ENCODE data around the gene TSPAN9.

Gene TSPAN9

DNA sequence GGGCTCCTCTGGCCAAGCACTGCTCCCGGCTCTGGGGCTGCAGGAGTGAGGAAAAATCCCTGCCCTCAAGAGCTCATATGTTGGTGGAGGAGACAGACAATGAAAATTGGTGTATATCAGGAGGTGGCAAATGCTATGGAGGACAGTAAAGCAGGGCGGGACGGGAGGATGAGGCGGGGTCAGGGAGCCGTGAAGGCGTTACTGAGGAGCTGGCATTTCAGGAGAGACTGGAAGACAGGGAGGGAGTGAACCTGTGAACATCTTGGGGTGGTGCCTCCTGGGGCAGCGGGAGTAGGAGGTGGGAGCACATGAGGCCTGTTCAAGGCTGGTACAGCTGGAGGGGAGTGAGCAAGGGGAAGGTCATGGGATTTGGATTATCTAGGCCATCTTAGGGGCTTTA lies 26.6 kb downstream of the TSPAN9 start:
- no peak for DNase-seq

DNA sequence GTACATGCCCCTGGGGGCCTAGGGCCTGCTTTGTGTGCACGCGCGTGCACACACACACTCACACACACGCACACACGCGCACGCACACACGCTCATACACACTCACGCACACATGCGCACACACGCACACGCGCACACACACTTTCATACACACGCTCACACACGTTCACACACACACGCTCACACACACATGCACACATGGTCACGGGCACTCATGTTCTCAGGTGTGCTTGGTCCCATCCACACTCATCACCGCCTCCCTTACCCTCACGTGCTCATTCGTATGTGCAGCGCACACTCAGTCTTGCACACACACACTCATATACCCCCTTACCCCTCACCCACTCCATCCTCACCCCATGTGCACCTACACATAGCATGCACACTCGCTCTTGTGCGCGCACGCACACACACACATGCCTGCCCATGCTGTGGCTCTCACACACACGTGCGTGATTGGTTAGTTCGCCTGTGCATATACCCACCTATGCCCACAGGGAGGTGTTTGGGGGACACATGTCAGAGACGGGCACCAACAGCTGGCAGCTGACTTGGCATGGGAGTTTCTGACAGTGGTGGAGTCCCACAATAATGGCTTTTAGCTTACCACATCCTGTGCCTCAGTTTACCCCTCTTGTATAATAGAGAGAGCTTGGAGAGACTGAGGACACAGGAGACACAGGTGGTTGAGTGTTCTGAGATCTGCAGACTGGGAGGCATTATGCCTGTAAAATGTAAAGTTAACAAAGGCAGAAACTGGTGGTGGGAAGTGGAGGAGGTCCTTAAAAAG lies 28.7 kb downstream of the TSPAN9 start:
- no peak for DNase-seq

DNA sequence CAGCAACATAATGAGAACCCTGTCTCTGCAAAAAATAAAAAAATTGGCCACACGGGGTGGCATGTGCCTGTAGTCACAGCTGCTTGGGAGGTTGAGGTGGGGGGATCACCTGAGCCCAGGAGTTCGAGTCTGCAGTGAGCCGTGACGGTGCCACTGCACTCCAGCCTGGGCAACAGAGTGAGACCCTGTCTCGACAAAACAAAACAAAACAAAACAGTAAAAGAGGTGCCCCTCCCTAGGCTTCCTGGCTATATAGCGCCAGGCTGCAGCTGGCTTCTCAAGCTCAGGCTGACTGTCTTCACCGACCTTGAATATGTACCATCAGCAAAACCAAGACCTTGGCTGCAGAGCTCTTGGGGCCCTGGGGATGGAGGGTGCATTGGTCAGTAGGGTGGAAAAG lies 29.4 kb downstream of the TSPAN9 start:
- DNase-seq: no peak

DNA sequence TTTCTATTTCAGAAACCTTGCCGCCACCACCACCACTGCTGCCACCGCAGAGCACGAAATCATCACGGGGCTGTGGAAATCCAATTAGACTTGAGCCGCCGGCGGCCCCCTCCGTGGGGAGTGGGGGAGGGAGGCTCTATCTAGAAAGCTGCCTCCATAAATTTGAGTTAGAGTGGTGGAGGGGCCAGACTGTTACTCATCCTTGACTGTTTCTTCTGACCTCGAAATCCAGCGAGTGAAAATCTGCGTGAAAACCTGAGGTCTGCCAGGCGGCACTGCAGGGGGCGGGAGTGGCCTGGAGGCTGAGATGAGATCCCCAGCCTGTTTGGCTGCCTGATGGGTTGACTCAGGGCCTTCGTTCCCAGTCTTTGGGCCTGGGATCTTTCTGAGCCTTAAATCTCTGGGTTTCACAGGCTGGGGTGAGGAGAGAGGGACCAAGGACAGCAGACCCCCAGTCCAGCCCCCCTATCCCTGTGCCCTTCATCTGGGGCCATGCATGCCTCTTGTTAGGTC lies 29.9 kb downstream of the TSPAN9 start:
- DNase-seq: no peak

DNA sequence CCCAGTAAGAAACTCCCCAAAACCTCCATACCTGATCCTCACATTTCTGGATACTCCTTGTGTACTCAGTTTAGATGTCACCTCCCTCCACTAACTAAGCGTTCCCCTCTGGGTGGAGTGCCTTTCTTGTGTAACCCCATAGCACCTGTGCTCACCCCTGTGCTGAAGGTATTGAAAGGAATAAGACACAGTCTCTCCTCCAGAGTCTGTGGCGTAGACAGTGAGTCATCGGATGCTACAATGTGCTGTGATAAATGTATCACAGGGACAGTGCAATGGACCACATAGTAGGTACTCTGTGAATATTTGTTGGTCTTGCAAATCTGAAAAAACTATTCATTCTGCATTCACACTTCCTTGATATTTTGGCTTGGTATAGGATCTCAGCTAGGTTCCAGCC lies 30.8 kb downstream of the TSPAN9 start:
- DNase-seq: no peak

DNA sequence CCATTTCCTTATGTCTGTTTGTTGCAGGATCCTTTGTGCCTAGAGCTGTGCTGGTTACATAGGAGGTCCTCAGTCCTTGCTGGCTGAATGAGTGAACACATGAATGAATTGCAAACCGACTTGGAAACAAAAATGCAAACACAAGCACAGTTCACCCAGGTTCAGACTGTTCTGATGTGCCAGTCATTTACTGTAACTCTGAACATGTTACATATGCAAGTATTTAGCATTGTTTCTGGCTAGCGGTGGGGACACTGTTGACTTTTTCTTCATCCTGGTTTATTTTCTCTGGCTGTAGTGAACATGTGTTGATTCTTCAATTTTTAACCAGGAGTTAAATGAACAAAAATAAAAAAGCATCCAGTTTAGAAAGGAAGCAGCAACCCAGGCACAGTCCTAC lies 33.4 kb downstream of the TSPAN9 start:
- no peak for DNase-seq

DNA sequence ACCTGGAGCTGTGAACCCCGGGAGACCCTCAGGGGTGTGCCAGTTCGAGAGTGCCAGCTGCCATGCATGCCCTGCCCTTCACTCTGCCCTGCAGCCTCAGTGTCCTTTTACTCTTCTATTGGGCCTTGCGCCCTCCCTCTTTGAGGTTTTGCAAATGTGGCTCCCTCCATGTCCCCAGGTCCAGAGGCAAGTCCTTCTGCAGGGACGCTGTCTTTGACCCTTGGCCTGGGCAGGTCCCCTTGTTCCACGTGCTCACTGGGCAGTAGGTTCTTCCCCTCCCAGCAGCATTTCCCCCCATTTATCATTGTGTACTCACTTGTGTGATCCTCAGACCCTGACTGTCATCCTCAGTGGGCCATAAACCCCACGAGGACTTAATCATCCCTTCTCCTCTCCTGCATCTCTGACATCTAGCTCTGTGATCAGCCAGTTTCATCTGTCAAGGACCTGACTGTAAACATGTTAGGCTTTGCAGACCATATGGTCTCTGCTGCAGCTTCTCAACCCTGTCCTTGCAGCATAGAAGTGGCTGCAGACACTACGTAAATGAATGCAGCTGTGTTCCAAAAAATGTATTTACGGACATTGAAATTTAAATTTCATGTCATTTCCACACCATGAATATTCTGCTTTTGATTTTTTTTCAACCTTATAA lies 36.6 kb downstream of the TSPAN9 start:
- no peak for DNase-seq

DNA sequence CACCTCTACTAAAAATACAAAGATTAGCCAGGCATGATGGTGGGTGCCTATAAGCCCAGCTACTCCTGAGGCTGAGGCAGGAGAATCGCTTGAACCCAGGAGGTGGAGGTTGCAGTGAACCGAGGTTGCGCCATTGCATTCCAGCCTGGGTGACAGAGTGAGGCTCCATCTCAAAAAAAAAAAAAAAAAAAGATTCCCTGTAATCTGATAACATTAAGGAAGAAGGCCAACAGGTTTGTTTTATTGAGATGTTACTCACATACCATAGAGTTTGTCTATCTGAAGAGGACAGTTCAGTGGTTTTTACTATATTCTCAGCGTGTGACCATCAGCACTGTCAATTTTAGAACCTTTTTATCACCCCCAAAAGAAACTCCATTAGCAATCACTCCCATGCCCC lies 37.5 kb downstream of the TSPAN9 start:
- DNase-seq: no peak

DNA sequence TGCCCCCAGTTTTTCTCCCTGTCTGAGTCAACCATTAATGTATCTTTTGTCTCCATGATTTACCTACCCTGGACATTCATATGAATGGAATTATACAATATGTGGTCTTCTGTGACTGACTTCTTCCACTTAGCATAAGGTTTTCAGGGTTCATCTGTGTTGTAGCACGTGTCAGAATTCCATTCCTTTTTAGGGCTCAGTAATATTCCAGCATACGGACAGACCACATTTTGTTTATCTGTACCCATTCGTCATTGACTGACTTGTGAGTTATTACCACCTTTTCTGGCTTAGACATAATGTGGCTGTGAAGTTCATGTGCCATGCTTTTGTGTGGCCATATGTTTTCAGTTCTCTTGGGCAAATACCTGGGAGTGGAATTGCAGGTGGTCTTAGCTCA lies 37.9 kb downstream of the TSPAN9 start:
- DNase-seq: no peak

DNA sequence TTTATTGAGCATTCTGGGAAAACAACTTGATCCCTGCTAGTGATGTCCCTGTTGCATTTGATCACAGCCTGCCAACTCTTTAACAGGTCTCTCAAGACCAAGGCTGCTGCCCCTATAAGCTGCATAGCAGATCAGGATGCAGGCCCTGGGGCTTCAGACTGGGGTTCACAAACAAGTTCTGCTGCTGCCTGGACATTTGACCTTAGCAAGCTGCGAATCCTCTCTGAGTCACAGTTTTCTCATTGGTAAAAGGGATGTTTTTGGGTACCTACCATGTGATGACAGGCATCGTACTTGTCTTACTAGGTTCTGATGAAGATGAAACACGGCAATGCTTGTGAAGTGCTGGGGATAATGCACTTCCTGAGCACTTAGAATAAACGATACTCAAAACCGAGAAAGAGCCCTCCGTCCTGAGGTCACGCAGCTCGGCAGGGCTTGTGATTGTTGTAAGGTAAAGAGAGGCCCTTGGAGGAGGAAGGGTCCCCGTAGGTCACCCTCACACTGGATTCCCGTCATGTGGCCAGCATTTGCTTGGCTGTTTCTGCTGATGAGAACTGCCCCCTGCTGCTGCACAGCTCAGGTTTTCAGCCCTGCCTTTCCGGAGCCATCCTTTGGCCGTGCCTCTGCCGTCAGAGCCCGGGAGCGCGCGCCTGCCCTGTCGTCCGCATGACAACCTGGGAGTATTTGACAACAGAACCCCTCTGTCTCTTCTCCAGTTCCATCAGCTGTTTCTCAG lies 39.1 kb downstream of the TSPAN9 start:
- DNase-seq: no peak

DNA sequence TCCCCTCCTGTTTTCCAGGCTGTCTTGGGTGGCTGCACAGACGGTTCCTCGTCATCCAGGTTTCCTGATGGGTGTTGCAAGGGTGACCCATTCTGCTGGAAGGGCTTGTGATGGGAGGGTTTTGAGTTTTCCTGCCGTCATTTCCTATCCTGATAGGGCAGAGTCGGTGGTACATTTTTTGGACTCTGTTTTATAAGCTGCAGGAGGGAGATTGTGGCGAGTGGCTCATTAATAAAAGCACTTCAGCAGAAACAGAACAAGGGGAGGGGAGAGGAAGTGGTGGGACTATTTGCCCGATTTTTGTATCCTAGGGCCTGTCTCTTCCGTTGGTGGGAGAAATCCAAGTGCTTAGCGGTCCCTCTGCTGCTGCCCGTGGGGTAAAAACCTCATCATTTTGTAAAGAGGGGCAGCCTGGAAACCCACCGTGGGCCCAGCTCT lies 40.0 kb downstream of the TSPAN9 start:
- no peak for DNase-seq

DNA sequence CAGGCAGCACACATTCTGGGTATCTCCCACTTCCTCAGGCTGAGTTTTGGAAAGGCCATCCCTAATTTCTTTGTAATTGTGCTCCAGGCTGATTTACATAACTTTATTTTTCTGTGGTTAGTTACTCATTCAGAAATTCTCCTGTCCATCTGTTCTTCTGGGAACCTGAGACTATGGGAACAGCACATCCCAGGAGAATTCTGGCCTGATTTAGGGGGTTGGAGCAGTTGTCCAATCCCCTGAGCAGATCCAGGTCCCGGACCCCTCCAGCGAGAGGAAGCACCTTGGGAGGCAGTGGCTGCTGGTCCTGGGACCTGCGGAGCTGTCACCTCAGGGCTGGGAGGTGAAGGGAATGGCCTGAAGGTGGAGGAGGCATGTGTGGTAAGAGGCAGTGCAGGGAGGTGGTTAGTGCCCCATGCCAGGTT lies 40.4 kb downstream of the TSPAN9 start:
- DNase-seq: no peak

DNA sequence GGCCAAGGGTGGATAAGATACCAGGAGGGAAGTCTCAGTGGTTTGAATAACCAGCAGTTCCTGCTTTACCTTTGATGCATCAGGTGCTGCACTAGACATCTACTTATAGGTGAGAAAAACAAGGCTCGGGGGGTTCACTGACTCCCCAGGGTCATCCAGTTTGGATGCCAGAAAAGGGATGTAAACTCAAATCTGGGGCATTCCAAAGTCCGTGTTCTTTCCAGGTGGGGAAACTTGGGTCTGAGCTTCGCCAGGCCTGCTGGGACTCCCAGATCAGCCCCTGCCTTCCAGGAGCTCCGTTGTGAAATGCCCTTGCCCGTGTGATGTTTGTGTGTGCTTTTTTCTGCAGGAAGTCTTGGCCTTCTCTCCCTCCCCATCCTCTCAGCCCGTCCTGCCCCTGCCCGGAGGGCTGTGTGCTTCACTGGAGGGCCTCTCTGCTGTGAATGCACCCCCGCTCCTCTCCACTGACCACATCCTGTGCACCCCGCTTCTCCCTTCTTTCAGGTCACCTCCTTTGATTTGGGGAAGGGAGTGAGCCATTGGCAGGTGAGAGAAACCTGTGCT lies 42.1 kb downstream of the TSPAN9 start:
- DNase-seq: no peak

DNA sequence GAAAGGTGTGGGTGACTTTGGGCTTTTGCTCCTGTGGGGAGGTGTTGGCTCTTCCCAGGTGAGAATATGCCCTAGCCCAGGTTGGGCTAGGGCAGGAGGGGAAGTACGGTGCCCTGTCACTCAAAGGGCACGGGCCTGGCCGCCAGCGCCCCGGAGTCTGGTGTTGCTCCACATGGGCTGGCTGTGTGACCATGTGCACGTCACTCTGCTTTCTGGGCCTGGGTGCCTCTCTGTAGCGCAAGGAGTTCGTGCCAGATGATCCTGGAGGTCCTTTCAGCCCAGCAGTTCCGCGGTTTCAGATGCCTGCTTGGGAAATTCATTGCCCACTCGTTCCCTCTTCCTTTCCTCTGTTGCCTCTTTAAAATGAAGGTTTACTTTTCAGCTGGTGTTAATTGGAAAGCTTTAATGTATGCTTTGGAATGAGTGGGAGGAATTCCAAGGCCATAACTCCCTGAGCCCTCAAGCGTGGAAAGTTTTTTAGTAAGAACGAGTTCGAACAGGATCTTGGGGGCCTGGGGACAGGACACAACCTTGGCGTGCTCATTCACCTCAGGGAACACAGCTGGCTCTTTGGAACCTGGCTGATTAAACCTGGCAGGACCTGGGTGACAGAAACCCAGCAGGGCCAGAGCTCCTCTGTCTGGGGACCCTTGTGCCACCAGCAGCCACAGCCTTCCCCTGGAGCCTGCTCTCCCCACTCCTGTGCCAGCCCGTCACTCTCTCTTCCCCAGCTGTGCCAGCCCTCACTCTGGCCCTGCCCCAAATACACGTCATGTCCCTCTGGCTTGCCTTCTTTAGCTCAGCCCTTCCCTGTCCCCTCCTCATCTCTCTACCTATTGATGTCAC lies 42.8 kb downstream of the TSPAN9 start:
- DNase-seq: no peak

DNA sequence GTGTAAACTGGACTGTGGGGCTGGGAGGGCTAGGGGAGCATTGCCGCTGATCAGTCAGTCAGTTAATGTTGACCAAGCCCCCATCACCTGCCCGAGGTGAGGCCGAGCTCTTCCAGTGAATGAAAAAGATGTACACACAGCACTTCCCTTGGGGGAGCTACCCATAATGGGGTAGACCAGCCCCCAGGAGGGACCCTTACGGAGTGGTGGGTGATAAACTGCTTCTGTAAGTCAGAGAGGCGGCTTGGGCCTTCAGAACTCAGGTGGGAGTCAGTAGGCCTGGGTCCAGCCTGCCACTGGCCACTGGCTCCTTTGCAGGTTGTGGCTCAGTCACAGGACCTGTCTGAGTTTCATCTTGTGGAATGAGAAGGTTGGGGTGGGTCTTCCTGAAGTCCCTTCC lies 43.5 kb downstream of the TSPAN9 start:
- DNase-seq: no peak

DNA sequence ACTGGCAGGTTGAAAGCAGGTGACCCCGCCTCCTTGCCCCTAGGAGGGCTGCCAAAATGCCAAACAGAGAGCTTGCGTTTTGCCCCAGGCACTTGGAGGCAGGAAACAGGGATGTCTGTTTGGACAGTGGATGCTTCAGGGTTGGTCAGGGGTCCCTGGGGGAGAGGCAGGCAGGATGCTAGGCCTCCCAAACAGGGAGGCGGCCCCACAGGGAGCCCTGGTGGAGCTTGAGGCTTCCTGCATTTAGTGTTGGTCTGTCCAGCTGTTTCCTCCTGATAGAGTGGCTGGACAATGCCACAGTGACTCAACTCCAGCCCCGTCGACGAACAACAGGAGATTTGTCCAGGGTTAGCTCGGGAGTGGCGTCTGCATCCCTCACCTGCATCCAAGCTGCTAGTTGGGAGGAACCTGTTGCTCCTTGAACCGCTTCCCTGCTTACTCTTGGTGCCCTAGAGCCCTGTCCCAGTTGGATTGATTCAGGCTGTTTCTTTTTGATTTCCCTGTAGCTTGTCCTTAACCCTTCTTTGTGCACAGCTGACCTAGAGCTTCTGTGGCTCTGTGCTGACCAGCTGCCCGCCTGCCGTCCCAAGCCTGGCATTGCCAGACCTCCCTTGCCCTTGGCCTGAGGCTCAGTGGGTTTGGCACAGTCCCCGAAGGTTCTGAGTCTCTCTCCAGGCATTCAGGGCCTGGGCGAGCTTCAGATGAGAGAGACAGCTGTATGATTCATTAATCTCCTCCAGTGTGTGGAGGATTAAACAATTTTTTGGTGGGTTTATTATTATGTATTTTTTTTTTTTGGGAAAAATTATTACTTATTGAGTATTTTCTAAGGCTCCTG lies 45.9 kb downstream of the TSPAN9 start:
- no peak for DNase-seq

DNA sequence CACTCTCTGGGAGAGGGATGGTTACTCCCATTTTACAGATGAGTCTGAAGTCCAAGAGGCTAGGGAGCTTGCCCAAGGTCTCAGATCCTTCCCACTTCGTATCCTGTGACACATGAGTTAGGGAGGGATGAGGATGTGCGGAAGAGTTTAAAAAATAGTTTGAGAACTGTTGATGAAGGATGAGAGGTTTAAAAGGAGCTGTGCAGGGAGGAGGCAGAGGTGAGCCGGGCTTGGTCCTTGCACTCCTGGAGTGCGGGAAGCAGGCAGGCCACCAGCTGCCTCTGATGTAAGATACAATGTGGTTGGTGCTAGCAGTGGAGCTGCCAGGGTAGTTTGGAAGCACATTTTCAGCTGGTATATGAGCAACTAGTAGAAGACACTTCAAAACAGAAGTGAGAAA lies 46.5 kb downstream of the TSPAN9 start:
- DNase-seq: no peak

DNA sequence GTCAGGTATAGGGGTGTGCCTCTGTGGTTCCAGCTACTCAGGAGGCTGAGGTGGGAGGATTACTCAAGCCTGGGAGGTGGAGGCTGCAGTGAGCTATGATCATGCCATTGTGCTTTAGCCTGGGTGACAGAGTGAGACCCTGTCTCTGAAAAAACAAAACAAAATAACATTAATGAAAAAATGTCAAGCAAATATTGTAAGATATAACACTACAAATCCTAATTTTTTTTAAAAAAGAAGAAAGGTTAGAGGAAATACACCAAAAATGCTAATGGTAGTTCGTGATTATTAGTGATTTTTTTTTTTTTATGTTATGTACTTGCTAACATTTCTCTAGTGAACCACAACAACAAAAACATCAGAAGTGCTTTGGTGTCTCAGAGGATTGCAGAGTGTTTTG lies 47.7 kb downstream of the TSPAN9 start:
- no peak for DNase-seq

DNA sequence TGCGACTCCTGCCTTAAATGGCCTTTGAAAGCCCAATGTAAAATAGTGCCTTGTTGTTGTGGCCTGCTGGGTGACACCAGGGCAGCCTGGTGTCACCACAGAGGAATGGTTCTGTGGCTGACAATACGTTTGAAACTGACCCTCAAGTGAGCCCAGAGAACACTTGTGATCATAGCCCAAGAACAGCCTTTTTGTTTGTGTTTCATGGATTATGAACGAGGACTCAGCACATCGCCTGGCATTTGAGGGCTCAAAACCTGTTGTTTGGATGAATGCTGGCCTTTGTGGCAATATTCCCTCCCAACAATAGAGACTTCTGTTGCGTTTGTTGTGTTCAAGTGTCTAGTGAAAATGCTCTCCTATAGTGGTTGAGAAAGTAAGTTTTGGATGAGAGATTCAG lies 48.5 kb downstream of the TSPAN9 start:
- DNase-seq: no peak

DNA sequence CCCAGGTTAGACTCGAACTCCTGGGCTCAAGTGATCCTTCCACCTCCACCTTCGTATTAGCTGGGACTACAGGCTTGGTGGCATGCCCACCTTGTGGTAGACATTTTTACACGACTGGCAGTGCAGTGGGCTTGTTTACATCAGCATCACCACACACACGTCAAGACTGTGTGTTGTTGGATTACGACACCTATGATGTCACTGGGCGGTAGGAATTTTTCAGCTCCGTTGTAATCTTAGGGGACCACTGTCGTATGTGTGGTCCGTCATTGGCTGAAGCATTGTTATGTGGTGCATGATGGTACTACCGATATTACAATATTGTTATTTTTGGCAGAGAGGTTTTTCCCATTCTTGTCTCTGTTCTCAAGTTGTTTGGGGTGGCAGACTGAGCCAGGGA lies 50.7 kb downstream of the TSPAN9 start:
- no peak for DNase-seq

DNA sequence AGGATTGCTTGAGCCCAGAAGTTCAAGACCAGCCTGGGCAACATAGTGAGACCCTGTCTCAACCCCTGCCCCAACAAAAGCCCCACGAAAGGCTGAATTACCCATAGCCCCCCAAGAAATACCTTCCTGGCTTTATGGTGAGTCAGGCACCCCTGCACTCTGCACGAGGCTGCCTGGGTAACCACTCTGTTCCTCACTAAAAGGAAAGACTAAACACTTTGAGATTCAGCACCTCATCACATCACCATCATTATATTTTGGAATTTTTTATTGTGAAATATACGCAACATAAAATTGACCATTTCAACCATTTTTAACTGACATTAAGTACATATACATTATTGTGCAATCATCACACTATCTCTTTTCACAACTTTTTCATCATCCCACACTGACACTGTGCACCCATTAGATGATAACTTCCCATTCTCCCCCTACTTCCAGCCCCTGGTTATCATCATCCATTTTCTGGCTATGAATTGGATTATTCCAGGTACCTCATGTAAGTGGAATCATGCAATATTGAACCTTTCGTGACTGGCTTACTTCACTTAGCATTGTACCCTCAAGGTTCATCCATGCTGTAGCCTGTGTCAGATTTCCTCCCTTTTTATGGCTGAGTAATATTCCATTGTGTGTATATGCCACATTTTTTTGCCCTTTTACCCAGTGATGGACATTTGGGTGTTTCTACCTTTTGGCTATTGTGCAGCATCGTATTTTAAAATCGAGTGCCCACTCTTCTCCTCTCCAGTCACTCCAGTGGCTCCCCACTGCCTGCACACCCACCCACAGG lies 51.5 kb downstream of the TSPAN9 start:
- no peak for DNase-seq

Data from NCI-H526 treated with DMSO at 0.1 percent for 48 hours (cell line).